HCT116 (cell line): ENCODE data around the gene TEDC1. TPM values are rescaled to one million over a fixed set of nuclear protein-coding genes. Genes with fewer than 3 reads are reported as not detected.

Experiments used
- ATAC-seq: fragments of 200-7000 bp; cut with Tn5 transposase; 2 replicates; pipeline ENCODE4 v1.9.1; 2020; ENCODE audit warnings: mild to moderate bottlenecking, moderate library complexity
- BruUV-seq: library from RNA; stranded (reverse); fragments of 400-500 nt; replicated peaks from 2 replicates; lab custom pipeline; 2021; lab: Mats Ljungman, UMichigan
- CTCF ChIA-PET: fragments of 300-600 bp; sonication (Branson Sonifier 250); formaldehyde crosslinking; loops from one replicate; lab custom pipeline; 2021; ENCODE audit warnings: antibody characterized with exemption; lab: Charles Lee
- POLR2A ChIA-PET: fragments of 300-600, 350-600 bp; sonication (Branson Sonifier 250); formaldehyde crosslinking; loops from one replicate; lab custom pipeline; 2021; ENCODE audit warnings: antibody characterized with exemption; lab: Charles Lee
- RAD21 ChIA-PET, 2 experiments: fragments of 300-600 bp; sonication (Branson Sonifier 250); formaldehyde crosslinking; loops; one replicate each; lab custom pipeline; 2023; ENCODE audit warnings: low total read pairs in 2 of 2; ENCODE audit not compliant: uncharacterized antibody in 2 of 2, unreplicated experiment in 2 of 2, low non-redundant PET in 1 of 2; lab: Charles Lee
- DNase-seq: peaks from one replicate; pipeline ENCODE4 v3.0.0-alpha.2; 2010; ENCODE audit warnings: low read depth, low spot score
- H2AFZ ChIP-seq: fragments of 200-600 bp; shearing (Covaris generic), sonication (generic); 2 replicates; pipeline ENCODE4 v1.6.1; 2017; ENCODE audit warnings: low read depth, mixed run types, mixed read lengths, antibody characterized with exemption, low read length; ENCODE audit not compliant: poor library complexity, severe bottlenecking
- H3K27ac ChIP-seq: 2 replicates; pipeline ENCODE4 v1.5.1; 2012; ENCODE audit warnings: low read depth, low read length
- H3K27me3 ChIP-seq: fragments of 200-600 bp; sonication (generic); 2 replicates; pipeline ENCODE4 v1.6.1; 2016; ENCODE audit warnings: mixed run types, low read length, mixed read lengths; ENCODE audit not compliant: insufficient read depth
- H3K36me3 ChIP-seq, 2 experiments: fragments of 200-500 bp in 1 of 2; fragments of 200-600 bp in 1 of 2; sonication (Bioruptor generic) in 1 of 2; sonication (generic) in 1 of 2; 2 replicates each; pipeline versions ENCODE4 v1.5.1 to v1.6.1; 2014 to 2016; ENCODE audit warnings: low read length in 2 of 2, inconsistent platforms in 1 of 2, mixed read lengths in 1 of 2, mixed run types in 1 of 2; ENCODE audit not compliant: insufficient read depth in 2 of 2, control insufficient read depth in 1 of 2
- H3K4me1 ChIP-seq, 2 experiments: fragments of 200-600 bp in 1 of 2; sonication (generic) in 1 of 2; 2 replicates each; pipeline versions ENCODE4 v1.5.1 to v1.6.1; 2012 to 2017; ENCODE audit warnings: low read length in 2 of 2, inconsistent platforms in 1 of 2, mild to moderate bottlenecking in 1 of 2, mixed read lengths in 1 of 2, mixed run types in 1 of 2, moderate library complexity in 1 of 2; ENCODE audit not compliant: insufficient read depth in 2 of 2, control insufficient read depth in 1 of 2
- H3K4me2 ChIP-seq: fragments of 200-600 bp; sonication (generic); 2 replicates; pipeline ENCODE4 v1.6.1; 2017; ENCODE audit warnings: mixed run types, low read length, mixed read lengths
- H3K4me3 ChIP-seq, 2 experiments: fragments of 200-600 bp in 1 of 2; sonication (generic) in 1 of 2; replicated peaks in 1 of 2; 2 replicates each; pipeline ENCODE4 v1.5.1; 2011 to 2016; ENCODE audit warnings: low read length in 2 of 2, control low read depth in 1 of 2, low read depth in 1 of 2, mild to moderate bottlenecking in 1 of 2, mixed read lengths in 1 of 2, mixed run types in 1 of 2
- H3K79me2 ChIP-seq: fragments of 200-600 bp; sonication (generic); 2 replicates; pipeline ENCODE4 v1.6.1; 2017; ENCODE audit warnings: mild to moderate bottlenecking, mixed run types, low read length, moderate library complexity, mixed read lengths; ENCODE audit not compliant: insufficient read depth
- H3K9ac ChIP-seq: fragments of 200-600 bp; sonication (generic); 2 replicates; pipeline ENCODE4 v1.6.1; 2016; ENCODE audit warnings: low read length, mixed read lengths
- H3K9me2 ChIP-seq: fragments of 200-600 bp; sonication (generic), shearing (Covaris generic); 2 replicates; pipeline ENCODE4 v1.6.1; 2017; ENCODE audit warnings: mixed run types, mild to moderate bottlenecking, moderate library complexity; ENCODE audit not compliant: insufficient read depth
- H3K9me3 ChIP-seq, 2 experiments: fragments of 200-500 bp in 1 of 2; fragments of 200-600 bp in 1 of 2; sonication (Bioruptor generic) in 1 of 2; sonication (generic) in 1 of 2; 2 replicates each; pipeline ENCODE4 v1.6.1; 2014 to 2017; ENCODE audit warnings: low read length in 2 of 2, mixed read lengths in 2 of 2, inconsistent platforms in 1 of 2, low read depth in 1 of 2, mild to moderate bottlenecking in 1 of 2, mixed run types in 1 of 2, moderate library complexity in 1 of 2; ENCODE audit not compliant: control insufficient read depth in 1 of 2, insufficient read depth in 1 of 2
- H4K20me1 ChIP-seq: fragments of 200-600 bp; sonication (generic), shearing (Covaris generic); 2 replicates; pipeline ENCODE4 v1.6.1; 2017; ENCODE audit warnings: mixed run types, mild to moderate bottlenecking, moderate library complexity; ENCODE audit not compliant: insufficient read depth
- CBX3 ChIP-seq: IDR thresholded peaks from 2 replicates; pipeline ENCODE4 v1.6.1; 2012; ENCODE audit warnings: low read depth
- EGR1 ChIP-seq: IDR thresholded peaks from 2 replicates; pipeline ENCODE4 v1.6.1; 2012; ENCODE audit warnings: low read depth
- ELF1 ChIP-seq: IDR thresholded peaks from 2 replicates; pipeline ENCODE4 v1.6.1; 2012; ENCODE audit warnings: low read depth, borderline replicate concordance
- EZH2phosphoT487 ChIP-seq: fragments of 200-600 bp; IDR thresholded peaks from 2 replicates; pipeline ENCODE4 v1.6.1; 2018; ENCODE audit warnings: antibody characterized with exemption, borderline replicate concordance
- MAX ChIP-seq: IDR thresholded peaks from 2 replicates; pipeline ENCODE4 v1.6.1; 2012
- POLR2A ChIP-seq: IDR thresholded peaks from 2 replicates; pipeline ENCODE4 v1.7.0; 2011; ENCODE audit warnings: borderline replicate concordance; ENCODE audit not compliant: insufficient read depth, insufficient read length; ENCODE audit errors: extremely low read depth
- POLR2AphosphoS5 ChIP-seq: IDR thresholded peaks from 2 replicates; pipeline ENCODE4 v1.6.1; 2011; ENCODE audit warnings: mild to moderate bottlenecking, low read depth, low read length, moderate library complexity
- SP1 ChIP-seq: IDR thresholded peaks from 2 replicates; pipeline ENCODE4 v1.6.1; 2012; ENCODE audit warnings: low read depth
- ZFX ChIP-seq: fragments of 450-650 bp; IDR thresholded peaks from 2 replicates; pipeline ENCODE4 v1.6.1; 2017
- intact Hi-C: fragments of 100-400 bp; cut with micrococcal nuclease; formaldehyde crosslinking; loops from 2 replicates; pipeline ENCODE4 v1.10.0; 2022
- total RNA-seq: library from RNA; stranded (reverse); gene quantifications from one replicate; pipeline ENCODE4 v1.2.1, GENCODE V29; 2021; ENCODE audit not compliant: unreplicated experiment

The TEDC1 gene
- total RNA-seq, 1 experiment from 2014 or later, result 40.4 TPM

- Histone ChIP-seq H3K27me3 (no peaks in the 10 kb centered on the region), H3K9me3 (no peaks in the 10 kb centered on the region), H3K79me2 (peaks cover 18% of the 10 kb centered on the region), H4K20me1 (no peaks in the 10 kb centered on the region; the same call in 1 of the 2 replicates), H3K4me3 (peak overlapping the region; percentile 65 to 87), H3K9ac (peak overlapping the region; percentile 97), H2AFZ (no peak overlapping the region), H3K4me2 (peak overlapping the region; percentile 99), H3K9me2 (no peaks in the 10 kb centered on the region), H3K4me1 (peaks cover 20 to 53% of the 10 kb centered on the region in 2 experiments), H3K36me3 (0 out of 4 replicates have a peak, but pooled peaks cover 0 to 3% of the 10 kb centered on the region in 2 experiments), H3K27ac (peak overlapping the region; percentile 100)
- CTCF ChIA-PET, result interaction anchor here (0.7 to 2.5 kb wide), 10 partner anchors 9 to 121 kb away, joined by 3 to 77 read pairs (median 4); no protein-coding TSS in a partner anchor
- TF ChIP-seq POLR2A, result no peak
- TF ChIP-seq POLR2AphosphoS5, result no peak
- DNase-seq (no peak), ATAC-seq (peak; percentile 0)
- POLR2A ChIA-PET, result interaction anchor here (0.7 to 3.1 kb wide), 4 partner anchors 9 to 189 kb away, joined by 3 to 29 read pairs (median 6); no protein-coding TSS in a partner anchor
- BruUV-seq, result no TSS peak
- intact Hi-C loops, result loop anchor here (5.0 kb wide), 1 partner anchor 37 kb away; the partner anchor contains the start of gene TMEM121
- RAD21 ChIA-PET, result interaction anchor here (0.6 to 1.9 kb wide), 8 partner anchors 9 to 119 kb away, joined by 3 to 16 read pairs (median 4); no protein-coding TSS in a partner anchor
Observed at GRCh38 chr14:105490267-105490571, 827 bp upstream of the TEDC1 start.

- Histone ChIP-seq H3K27ac (peak overlapping the region; percentile 97), H3K9me3 (no peaks in the 10 kb centered on the region), H3K4me1 (peaks cover 20 to 42% of the 10 kb centered on the region in 2 experiments), H2AFZ (no peak overlapping the region), H3K79me2 (peaks cover 18% of the 10 kb centered on the region), H3K27me3 (no peaks in the 10 kb centered on the region), H3K4me2 (peak overlapping the region; percentile 82), H3K9ac (peak overlapping the region; percentile 97), H3K9me2 (no peaks in the 10 kb centered on the region)
- peak; percentile 53 for ATAC-seq
- RAD21 ChIA-PET, result interaction anchor here in 1 of 2 experiments (0.6 kb wide), 1 partner anchor 251 kb away, joined by 5 read pairs; no protein-coding TSS in a partner anchor
- POLR2A ChIA-PET, result interaction anchor here (0.6 to 3.1 kb wide), 2 partner anchors 10 to 522 kb away, joined by 4 to 29 read pairs; no protein-coding TSS in a partner anchor
- BruUV-seq, result no TSS peak
- intact Hi-C loops, result loop anchor here (5.0 kb wide), 1 partner anchor 36 kb away; the partner anchor contains the start of gene TMEM121
- CTCF ChIA-PET, result interaction anchor here (1.3 to 1.5 kb wide), 2 partner anchors 11 to 37 kb away, joined by 5 to 9 read pairs; no protein-coding TSS in a partner anchor
- peak; percentile 68 for DNase-seq
- TF ChIP-seq CBX3 (no peak), ZFX (peak; percentile 55; the same call in 1 of the 2 replicates), EZH2phosphoT487 (no peak), POLR2AphosphoS5 (peak; percentile 63), MAX (no peak), EGR1 (no peak), ELF1 (no peak), SP1 (no peak), POLR2A (peak; percentile 40)
- TF ChIP-seq, all 23 proteins: peak for 3
- H4K20me1 ChIP-seq, result no peaks in the 10 kb centered on the region; the same call in 1 of the 2 replicates
- H3K4me3 ChIP-seq, result peak overlapping the region; percentile 74 to 87
- H3K36me3 ChIP-seq, result 0 out of 4 replicates have a peak, but pooled peaks cover 0 to 3% of the 10 kb centered on the region in 2 experiments
Observed at GRCh38 chr14:105491366-105491973, 424 bp downstream of the TEDC1 start.
